Kidney (tissue), 14 donors: ENCODE results near the gene PDGFRB. TPM values are rescaled to one million over a fixed set of nuclear protein-coding genes. Genes with fewer than 3 reads are reported as not detected.

Source experiments
- DNase-seq, 5 donors: peaks; one replicate each; pipeline ENCODE4 v3.0.0-alpha.2; 2013 to 2020
- FAIRE-seq: peaks from 2 replicates; lab custom pipeline; 2012; peaks lifted over from hg19 to GRCh38; lab: Jason Lieb, UNC
- H3K27ac ChIP-seq, 2 donors: one replicate each; pipeline ENCODE4 v1.7.0; 2013; ENCODE audit warnings: low read depth in 2 of 2, low read length in 2 of 2, inconsistent platforms in 1 of 2
- H3K27me3 ChIP-seq: one replicate; pipeline ENCODE4 v1.7.1; 2013; ENCODE audit warnings: low read length, inconsistent platforms; ENCODE audit not compliant: control insufficient read depth, insufficient read depth
- H3K36me3 ChIP-seq, 3 donors: one replicate each; pipeline versions ENCODE4 v1.7.0 to v1.7.1; 2013; ENCODE audit warnings: low read length in 3 of 3, control low read depth in 1 of 3, inconsistent platforms in 1 of 3; ENCODE audit not compliant: insufficient read depth in 3 of 3, control insufficient read depth in 2 of 3
- H3K4me1 ChIP-seq, 3 donors: one replicate each; pipeline versions ENCODE4 v1.7.0 to v1.7.1; 2013; ENCODE audit warnings: low read length in 3 of 3, inconsistent platforms in 1 of 3, low read depth in 1 of 3; ENCODE audit not compliant: control insufficient read depth in 2 of 3, insufficient read depth in 2 of 3
- H3K4me3 ChIP-seq, 3 donors: one replicate each; pipeline versions ENCODE4 v1.7.0 to v1.8.1; 2013; ENCODE audit warnings: low read length in 3 of 3, control low read depth in 1 of 3, inconsistent platforms in 1 of 3
- H3K9ac ChIP-seq, 3 donors: one replicate each; pipeline versions ENCODE4 v1.7.0 to v1.7.1; 2013; ENCODE audit warnings: low read length in 3 of 3, control low read depth in 1 of 3, inconsistent platforms in 1 of 3
- H3K9me3 ChIP-seq, 3 donors: one replicate each; pipeline versions ENCODE4 v1.7.0 to v1.7.1; 2013; ENCODE audit warnings: low read length in 3 of 3, control low read depth in 1 of 3, inconsistent platforms in 1 of 3; ENCODE audit not compliant: control insufficient read depth in 2 of 3, insufficient read depth in 1 of 3
- intact Hi-C: fragments of 100-400 bp; cut with DNase I; formaldehyde crosslinking; loops from one replicate; pipeline ENCODE4 v1.11.1; 2022
- polyA plus RNA-seq: library from polyadenylated mRNA; stranded (reverse); fragments of 350-450 nt; fragmentation: Illumina TruSeq; extraction: RNeasy Lipid Tissue Mini Kit (QIAGEN cat#74804); gene quantifications from one replicate; pipeline ENCODE4 v1.2.3, GENCODE V29; 2014; ENCODE audit warnings: low read depth, low replicate concordance; ENCODE audit not compliant: insufficient read depth
- total RNA-seq: library from RNA; stranded (reverse); fragmentation: NEBNext Ultra II Directional; extraction: Animal tissue kit (Norgen Biotek cat#: 25700); gene quantifications from one replicate; pipeline ENCODE4 v1.2.1, GENCODE V29; 2021
- TF ChIP-seq, protein P1 (sequence below): IDR thresholded peaks from 3 replicates; pipeline ENCODE4 v1.5.1; 2012; ENCODE audit warnings: mild to moderate bottlenecking, moderate library complexity, borderline replicate concordance; ENCODE audit not compliant: insufficient read depth; ENCODE audit errors: extremely low read depth
- donor health status: control.
- donor health status: control.
- donor health status: control.
- donor health status: control.
- donor health status: control.
- donor health status: DM: yes; HTN: yes; CAD: no.
- donor health status: Normal renal cell carcinoma (clear cell type).

Gene PDGFRB
- total and polyA plus RNA-seq, 2 donors from 2014 or later, result 50.4 to 104 TPM

DNA sequence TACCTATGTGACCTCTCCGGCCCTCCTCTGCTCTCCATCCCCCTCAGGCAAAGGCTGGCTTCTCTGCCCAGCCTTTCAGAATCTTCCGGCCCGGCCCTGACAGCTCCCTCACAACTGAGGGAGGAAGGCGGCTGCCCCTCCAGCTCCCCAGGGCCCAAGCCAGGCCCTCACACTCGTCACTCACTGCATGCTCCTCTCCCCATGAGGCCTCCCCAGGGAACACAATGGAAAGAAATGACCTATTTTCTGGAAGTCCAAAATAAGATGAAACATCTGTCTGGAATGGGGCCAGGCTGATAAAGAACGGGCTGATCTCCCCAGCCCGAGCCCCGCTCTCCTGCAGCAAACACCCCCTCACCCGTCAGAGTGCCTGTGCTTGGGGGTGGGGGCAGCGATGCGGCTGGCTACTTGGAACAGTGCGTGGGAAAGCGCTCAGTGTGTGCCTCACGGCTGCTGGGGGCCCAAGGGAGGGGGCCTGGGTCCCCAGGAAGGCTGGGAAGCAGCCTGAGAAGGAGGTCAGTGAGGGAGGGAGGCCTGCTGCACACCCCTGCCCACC, 11.3 kb downstream of the PDGFRB start:
- TF ChIP-seq, protein P1, sequence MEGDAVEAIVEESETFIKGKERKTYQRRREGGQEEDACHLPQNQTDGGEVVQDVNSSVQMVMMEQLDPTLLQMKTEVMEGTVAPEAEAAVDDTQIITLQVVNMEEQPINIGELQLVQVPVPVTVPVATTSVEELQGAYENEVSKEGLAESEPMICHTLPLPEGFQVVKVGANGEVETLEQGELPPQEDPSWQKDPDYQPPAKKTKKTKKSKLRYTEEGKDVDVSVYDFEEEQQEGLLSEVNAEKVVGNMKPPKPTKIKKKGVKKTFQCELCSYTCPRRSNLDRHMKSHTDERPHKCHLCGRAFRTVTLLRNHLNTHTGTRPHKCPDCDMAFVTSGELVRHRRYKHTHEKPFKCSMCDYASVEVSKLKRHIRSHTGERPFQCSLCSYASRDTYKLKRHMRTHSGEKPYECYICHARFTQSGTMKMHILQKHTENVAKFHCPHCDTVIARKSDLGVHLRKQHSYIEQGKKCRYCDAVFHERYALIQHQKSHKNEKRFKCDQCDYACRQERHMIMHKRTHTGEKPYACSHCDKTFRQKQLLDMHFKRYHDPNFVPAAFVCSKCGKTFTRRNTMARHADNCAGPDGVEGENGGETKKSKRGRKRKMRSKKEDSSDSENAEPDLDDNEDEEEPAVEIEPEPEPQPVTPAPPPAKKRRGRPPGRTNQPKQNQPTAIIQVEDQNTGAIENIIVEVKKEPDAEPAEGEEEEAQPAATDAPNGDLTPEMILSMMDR, result no peak
- Histone ChIP-seq H3K9ac (no peak overlapping the region), H3K36me3 (no peaks in the 10 kb centered on the region), H3K27ac (peak overlapping the region; percentile 80 to 85), H3K4me1 (peaks cover 6 to 39% (median 25%) of the 10 kb centered on the region in 3 donors), H3K27me3 (no peaks in the 10 kb centered on the region), H3K9me3 (no peaks in the 10 kb centered on the region), H3K4me3 (no peak overlapping the region)
- DNase-seq (peak; percentile 52 to 91 (median 75)), FAIRE-seq (no peak)
- intact Hi-C loops, result no loop called here

DNA sequence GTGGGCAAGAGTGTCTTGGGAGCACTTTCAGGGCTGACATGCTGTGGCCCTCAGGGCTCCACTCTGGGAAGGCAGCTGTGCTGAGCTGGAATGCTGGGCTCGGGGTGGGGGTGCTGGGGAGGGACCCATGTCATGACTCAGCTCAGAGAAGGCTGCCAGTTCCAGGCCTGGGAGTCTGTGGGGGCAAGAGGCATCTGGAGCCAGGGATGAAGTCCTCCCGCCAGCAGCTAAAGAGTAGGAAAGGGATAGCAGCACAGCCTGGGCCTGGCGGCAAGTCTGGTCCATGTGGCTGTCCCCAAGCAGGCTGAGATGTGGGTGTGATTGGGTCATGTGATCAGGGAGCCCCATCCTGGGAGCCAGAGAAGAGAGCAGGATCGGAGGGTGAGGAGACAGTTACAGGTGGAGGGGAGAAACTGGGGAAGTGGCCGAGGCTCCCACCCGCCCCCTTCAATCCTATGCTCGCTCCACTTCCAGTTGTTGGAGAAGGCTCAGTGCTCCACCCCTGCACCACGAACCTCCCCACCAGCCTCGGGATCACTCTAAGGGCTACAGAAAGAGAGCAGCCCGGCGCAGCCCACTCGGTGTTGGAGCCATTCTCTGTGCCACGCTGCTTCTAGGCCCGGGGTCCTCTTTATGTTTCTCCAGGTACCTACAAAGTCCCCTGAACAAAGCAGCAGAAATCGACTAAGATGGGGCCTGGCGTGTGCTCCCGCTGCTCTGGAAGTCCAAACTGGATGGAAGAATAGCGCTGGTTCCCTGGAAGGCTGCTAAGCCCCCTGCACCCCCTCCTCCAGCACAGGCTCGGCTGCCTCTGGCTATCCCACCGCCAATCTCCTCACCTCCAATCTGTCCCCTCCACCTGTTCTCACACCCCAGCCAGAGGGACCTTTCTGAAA, 12.0 kb downstream of the PDGFRB start:
- DNase-seq (peak in 1 of 5 donors; percentile 94), FAIRE-seq (no peak)
- no peaks in the 10 kb centered on the region for H3K27me3 ChIP-seq
- H3K27ac ChIP-seq, result peak overlapping the region; percentile 80 to 85
- peaks cover 11 to 41% (median 32%) of the 10 kb centered on the region in 3 donors for H3K4me1 ChIP-seq
- H3K9me3 ChIP-seq, result no peaks in the 10 kb centered on the region
- TF ChIP-seq, protein P1, result no peak
- peak overlapping the region in 1 of 3 donors; percentile 19 for H3K9ac ChIP-seq
- intact Hi-C loops, result no loop called here
- H3K4me3 ChIP-seq, result no peak overlapping the region
- H3K36me3 ChIP-seq, result no peaks in the 10 kb centered on the region

DNA sequence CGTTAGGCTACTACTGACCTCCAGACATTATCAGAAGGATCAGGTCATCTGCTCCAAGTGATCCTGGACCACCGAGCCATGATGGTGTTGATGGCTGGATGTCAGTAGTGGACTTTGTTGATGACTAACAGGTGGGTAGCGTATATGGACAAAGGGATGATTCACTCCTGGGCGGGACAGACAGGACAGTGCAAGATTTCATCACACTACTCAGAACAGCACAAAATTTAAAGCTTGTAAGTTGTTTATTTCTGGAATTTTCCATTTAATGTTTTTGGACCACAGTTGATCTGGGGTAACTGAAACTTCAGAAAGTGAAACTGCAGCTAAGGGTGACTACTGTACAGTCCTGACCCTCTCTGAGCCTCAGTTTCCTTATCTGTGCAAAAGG, 12.7 kb downstream of the PDGFRB start:
- Histone ChIP-seq H3K9ac (no peak overlapping the region), H3K4me3 (no peak overlapping the region), H3K4me1 (peaks cover 16 to 43% (median 38%) of the 10 kb centered on the region in 3 donors), H3K27me3 (no peaks in the 10 kb centered on the region), H3K27ac (peak overlapping the region; percentile 80 to 85), H3K9me3 (no peaks in the 10 kb centered on the region), H3K36me3 (no peaks in the 10 kb centered on the region)
- FAIRE-seq (no peak), DNase-seq (no peak)
- TF ChIP-seq, protein P1, result no peak
- intact Hi-C loops, result no loop called here
